K562 (cell line): ENCODE measurements around the gene TBC1D5. TPM values are rescaled to one million over a fixed set of nuclear protein-coding genes. Genes with fewer than 3 reads are reported as not detected.
A peak's percentile ranks its signal among the peaks of the same experiment; 100 is the strongest.

Experiments
- ASH1L ChIP-seq: fragments of 450-650 bp; IDR thresholded peaks from 2 replicates; pipeline ENCODE4 v1.6.1; 2018; ENCODE audit warnings: borderline replicate concordance, mild to moderate bottlenecking, low read depth; ENCODE audit not compliant: partially characterized antibody
- CC2D1A ChIP-seq: fragments of 450-650 bp; IDR thresholded peaks from 2 replicates; pipeline ENCODE4 v1.6.1; 2017; ENCODE audit warnings: mild to moderate bottlenecking
- CCAR2 ChIP-seq: fragments of 200-400 bp; formaldehyde crosslinking; IDR thresholded peaks from 2 replicates; pipeline ENCODE4 v1.6.1; 2017; ENCODE audit warnings: mild to moderate bottlenecking, low read depth, low read length
- CCNT2 ChIP-seq: IDR thresholded peaks from 2 replicates; pipeline ENCODE4 v1.6.1; 2011; ENCODE audit warnings: borderline replicate concordance, low read depth, mild to moderate bottlenecking, moderate library complexity, mixed read lengths, low read length; ENCODE audit not compliant: insufficient read length; ENCODE audit errors: extremely low read depth
- EWSR1 ChIP-seq: fragments of 450-650 bp; IDR thresholded peaks from 2 replicates; pipeline ENCODE4 v1.6.1; 2018; ENCODE audit warnings: borderline replicate concordance, mild to moderate bottlenecking, low read depth, moderate library complexity; ENCODE audit not compliant: partially characterized antibody
- FOXJ2 ChIP-seq: fragments of 200-800 bp; sonication (Bioruptor generic); IDR thresholded peaks from 2 replicates; pipeline ENCODE4 v1.6.1; 2016; ENCODE audit warnings: missing genetic modification characterization, missing compliant biosample characterization
- FUS ChIP-seq: fragments of 200-400 bp; formaldehyde crosslinking; optimal IDR thresholded peaks from 2 replicates; pipeline ENCODE3; 2017; ENCODE audit warnings: low read depth, low read length
- IRF2 ChIP-seq: sonication (generic); formaldehyde crosslinking; IDR thresholded peaks from 2 replicates; pipeline ENCODE4 v1.8.1; 2022; ENCODE audit warnings: mild to moderate bottlenecking, missing genetic modification reagents
- MEF2A ChIP-seq: IDR thresholded peaks from 2 replicates; pipeline ENCODE4 v1.6.1; 2011; ENCODE audit warnings: low read depth, mild to moderate bottlenecking, low read length, moderate library complexity; ENCODE audit not compliant: control insufficient read depth
- MEF2D ChIP-seq: conservative IDR thresholded peaks from 2 replicates; pipeline ENCODE4 v1.6.1; 2016; ENCODE audit warnings: low read depth, missing genetic modification characterization, missing compliant biosample characterization
- MTA1 ChIP-seq: fragments of 450-650 bp; IDR thresholded peaks from 2 replicates; pipeline ENCODE4 v1.6.1; 2017; ENCODE audit warnings: borderline replicate concordance
- NBN ChIP-seq: fragments of 450-650 bp; IDR thresholded peaks from 2 replicates; pipeline ENCODE4 v1.6.1; 2016; ENCODE audit warnings: low read depth, mild to moderate bottlenecking
- NFE2 ChIP-seq: IDR thresholded peaks from 2 replicates; pipeline ENCODE4 v1.6.1; 2014; ENCODE audit warnings: antibody characterized with exemption, low read depth
- POLR2G ChIP-seq: fragments of 200-400 bp; formaldehyde crosslinking; IDR thresholded peaks from 2 replicates; pipeline ENCODE4 v1.6.1; 2017; ENCODE audit warnings: low read depth, mild to moderate bottlenecking, antibody characterized with exemption, low read length, moderate library complexity
- POLR3A ChIP-seq: IDR thresholded peaks from 2 replicates; pipeline ENCODE4 v1.6.1; 2011; ENCODE audit warnings: borderline replicate concordance, mild to moderate bottlenecking, moderate library complexity; ENCODE audit not compliant: insufficient read length, insufficient read depth; ENCODE audit errors: extremely low read depth
- SMC3 ChIP-seq: conservative IDR thresholded peaks from 2 replicates; pipeline ENCODE4 v1.6.1; 2011; ENCODE audit warnings: low read depth, low read length, improper control_type of control experiment; ENCODE audit not compliant: insufficient read depth
- TRIM24 ChIP-seq, 2 experiments: fragments of 450-650 bp; IDR thresholded peaks; 2 replicates each; pipeline ENCODE4 v1.6.1; 2016
- TRIM28 ChIP-seq: fragments of 450-650 bp; IDR thresholded peaks from 2 replicates; pipeline ENCODE4 v1.6.1; 2017
- ZNF133 ChIP-seq: fragments of 250-450 bp; sonication (Bioruptor Pico); IDR thresholded peaks from 2 replicates; pipeline ENCODE4 v1.4.0; 2020; ENCODE audit warnings: mild to moderate bottlenecking
- polyA plus RNA-seq, 8 experiments: library from polyadenylated mRNA; depleted of rRNA in 4 of 8; stranded (reverse) in 5 of 8; unstranded in 3 of 8; fragments of >200 nt; fragmentation: Nextera tagmentation in 2 of 8; fragmentation: Illumina TruSeq in 1 of 8; extraction: Ambion mirVana in 2 of 8; extraction: Trizol in 1 of 8; gene quantifications; 2 replicates each; pipeline versions ENCODE4 v1.2.1 to v1.2.3, GENCODE V29; 2011 to 2014; ENCODE audit warnings: inconsistent platforms in 1 of 8, missing spikeins in 1 of 8
- total RNA-seq, 7 experiments: library from RNA; depleted of rRNA in 6 of 7; stranded (reverse); fragments of >200 nt in 6 of 7; fragmentation: Illumina TruSeq in 2 of 7; extraction: Trizol in 2 of 7; gene quantifications; 2 replicates each; pipeline versions ENCODE4 v1.2.1 to v1.2.3, GENCODE V29; 2011 to 2021; ENCODE audit warnings: low replicate concordance in 1 of 7
- TF ChIP-seq, protein P1 (sequence below), 2 experiments: fragments of 450-650 bp; formaldehyde crosslinking in 1 of 2; IDR thresholded peaks; 2 replicates each; pipeline versions ENCODE4 v1.4.0 to v1.6.1; 2014 to 2020; ENCODE audit warnings: mild to moderate bottlenecking in 2 of 2, borderline replicate concordance in 1 of 2, low read depth in 1 of 2

Gene TBC1D5
- total and polyA plus RNA-seq, 9 of the 15 experiments (the other 6 are each of a cell fraction or from before 2014, with no cell fraction given): 2.9 to 38.1 (median 25.6) TPM

DNA sequence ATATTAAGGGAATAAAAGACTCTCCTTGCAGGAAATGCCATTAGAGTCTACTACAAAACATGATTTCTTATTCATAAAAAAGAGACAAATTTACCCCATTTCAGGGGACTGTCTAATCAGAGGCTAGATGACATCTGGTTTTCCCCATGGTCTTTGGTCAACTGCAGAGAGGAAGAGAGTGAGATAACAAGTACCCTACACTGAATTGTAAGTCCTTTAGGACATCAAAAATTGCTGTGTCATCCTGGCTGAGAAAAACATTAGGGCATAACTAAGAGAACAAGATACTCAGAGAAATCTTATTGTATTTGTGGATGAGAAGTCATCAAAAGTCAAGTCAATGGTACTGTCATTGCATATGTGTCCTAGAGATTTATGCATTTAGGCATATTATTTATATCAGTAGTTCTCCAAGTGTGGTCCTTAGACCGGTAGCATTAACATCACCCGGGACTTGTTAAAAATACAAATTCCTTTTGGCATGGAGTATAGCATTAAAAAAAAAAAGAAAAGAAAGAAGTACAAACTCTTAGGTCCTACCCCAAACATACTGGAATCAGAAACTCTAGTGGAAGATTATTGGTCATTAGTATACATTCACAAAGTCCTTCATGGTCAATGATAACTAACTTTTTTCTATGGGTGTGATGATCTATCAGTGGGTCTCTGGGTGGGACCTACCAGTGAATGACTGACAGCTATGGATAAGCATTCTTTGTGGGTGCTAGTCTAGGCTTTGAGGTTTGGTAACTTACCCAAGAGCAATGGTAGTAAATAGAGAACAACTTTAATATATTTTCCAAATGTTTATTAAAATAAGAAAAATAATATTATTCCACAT is 29.0 kb upstream of the TBC1D5 start (continued):
- TF ChIP-seq, protein P1, sequence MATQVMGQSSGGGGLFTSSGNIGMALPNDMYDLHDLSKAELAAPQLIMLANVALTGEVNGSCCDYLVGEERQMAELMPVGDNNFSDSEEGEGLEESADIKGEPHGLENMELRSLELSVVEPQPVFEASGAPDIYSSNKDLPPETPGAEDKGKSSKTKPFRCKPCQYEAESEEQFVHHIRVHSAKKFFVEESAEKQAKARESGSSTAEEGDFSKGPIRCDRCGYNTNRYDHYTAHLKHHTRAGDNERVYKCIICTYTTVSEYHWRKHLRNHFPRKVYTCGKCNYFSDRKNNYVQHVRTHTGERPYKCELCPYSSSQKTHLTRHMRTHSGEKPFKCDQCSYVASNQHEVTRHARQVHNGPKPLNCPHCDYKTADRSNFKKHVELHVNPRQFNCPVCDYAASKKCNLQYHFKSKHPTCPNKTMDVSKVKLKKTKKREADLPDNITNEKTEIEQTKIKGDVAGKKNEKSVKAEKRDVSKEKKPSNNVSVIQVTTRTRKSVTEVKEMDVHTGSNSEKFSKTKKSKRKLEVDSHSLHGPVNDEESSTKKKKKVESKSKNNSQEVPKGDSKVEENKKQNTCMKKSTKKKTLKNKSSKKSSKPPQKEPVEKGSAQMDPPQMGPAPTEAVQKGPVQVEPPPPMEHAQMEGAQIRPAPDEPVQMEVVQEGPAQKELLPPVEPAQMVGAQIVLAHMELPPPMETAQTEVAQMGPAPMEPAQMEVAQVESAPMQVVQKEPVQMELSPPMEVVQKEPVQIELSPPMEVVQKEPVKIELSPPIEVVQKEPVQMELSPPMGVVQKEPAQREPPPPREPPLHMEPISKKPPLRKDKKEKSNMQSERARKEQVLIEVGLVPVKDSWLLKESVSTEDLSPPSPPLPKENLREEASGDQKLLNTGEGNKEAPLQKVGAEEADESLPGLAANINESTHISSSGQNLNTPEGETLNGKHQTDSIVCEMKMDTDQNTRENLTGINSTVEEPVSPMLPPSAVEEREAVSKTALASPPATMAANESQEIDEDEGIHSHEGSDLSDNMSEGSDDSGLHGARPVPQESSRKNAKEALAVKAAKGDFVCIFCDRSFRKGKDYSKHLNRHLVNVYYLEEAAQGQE (IDR thresholded peaks at IDR 0.05; ENCODE audit: borderline replicate concordance): no peak
- TF ChIP-seq, protein P1 (CRISPR knock-in tag; IDR thresholded peaks at IDR 0.05; ENCODE audit: low read depth): no peak
- TF ChIP-seq TRIM24 (IDR thresholded peaks at IDR 0.05) (peak; percentile 80 to 83; a peak in 3 of 4 replicates), TRIM28 (0 out of 2 replicates have a peak, but pooled peaks have one; percentile 37), FOXJ2 (tag) (peak; percentile 73; the same call in 1 of the 2 replicates), MEF2A (no peak), ZNF133 (CRISPR knock-in tag) (no peak), POLR3A (no peak), FUS (no peak), IRF2 (CRISPR knock-in tag) (no peak), NFE2 (peak; percentile 100), NBN (peak; percentile 76; the same call in 1 of the 2 replicates), MEF2D (0 out of 2 replicates have a peak, but pooled peaks have one; percentile 39), CC2D1A (peak; percentile 67; the same call in 1 of the 2 replicates), MTA1 (peak; percentile 40; the same call in 1 of the 2 replicates), ASH1L (no peak), CCNT2 (peak; percentile 17), EWSR1 (no peak), CCAR2 (no peak), POLR2G (no peak), SMC3 (no peak)
